ENCODE results near the gene OR10A5.

- TF ChIP-seq CTCF (IDR thresholded peaks at IDR 0.05): no peak
- no peak for TF ChIP-seq POLR2A (IDR thresholded peaks at IDR 0.05)
- TF ChIP-seq EP300 (IDR thresholded peaks at IDR 0.05): no peak
Measured at GRCh38 chr11:6843670-6844069, 1.8 kb upstream of the OR10A5 start.

Data from sigmoid colon (tissue), 4 donors.